GM21515 (cell line): Measurements from ENCODE around the gene CPNE4.
"Not testable (repeated sequence)": the region's sequence is repeated elsewhere in the genome, so short reads cannot be mapped to it uniquely, and the experiment has no call there.

Source experiments
- ATAC-seq: cut with Tn5 transposase; IDR thresholded peaks from one replicate; pipeline ENCODE4 v1.9.1; 2021; ENCODE audit not compliant: unreplicated experiment

Gene CPNE4

DNA sequence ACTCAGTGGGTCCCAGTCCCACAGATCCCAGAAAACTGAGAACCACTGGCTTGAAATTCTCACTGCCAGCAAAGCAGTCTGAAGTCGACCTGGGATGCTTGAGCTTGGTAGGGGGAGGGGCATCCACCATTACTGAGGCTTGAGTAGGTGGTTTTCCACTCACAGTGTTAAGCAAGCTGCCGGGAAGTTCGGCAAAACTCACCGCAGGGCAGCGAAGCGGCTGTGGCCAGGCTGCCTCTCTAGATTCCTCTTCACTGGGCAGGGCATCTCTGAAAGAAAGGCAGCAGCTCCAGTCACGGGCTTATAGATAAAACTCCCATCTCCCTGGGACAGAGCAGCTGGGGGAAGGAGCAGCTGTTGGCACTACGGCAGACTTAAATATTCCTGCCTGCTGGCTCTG is 71.4 kb downstream of the CPNE4 start:
- not testable (repeated sequence) for ATAC-seq

DNA sequence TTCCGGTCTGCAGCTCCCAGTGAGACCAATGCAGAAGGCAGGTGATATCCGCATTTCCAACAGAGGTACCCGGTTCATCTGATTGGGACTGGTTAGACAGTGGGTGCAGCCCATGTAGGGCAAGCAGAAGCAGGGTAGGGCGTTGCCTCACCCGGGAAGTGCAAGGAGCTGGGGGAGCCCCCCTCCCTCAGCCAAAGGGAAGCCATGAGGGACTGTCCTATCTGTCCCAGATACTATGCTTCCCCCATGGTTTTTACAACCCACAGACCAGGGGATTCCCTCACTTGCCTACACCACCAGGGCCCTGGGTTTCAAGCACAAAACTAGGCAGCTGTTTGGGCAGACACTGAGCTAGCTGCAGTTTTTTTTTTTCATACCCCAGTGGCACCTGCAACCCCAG is 71.8 kb downstream of the CPNE4 start:
- no peak for ATAC-seq

DNA sequence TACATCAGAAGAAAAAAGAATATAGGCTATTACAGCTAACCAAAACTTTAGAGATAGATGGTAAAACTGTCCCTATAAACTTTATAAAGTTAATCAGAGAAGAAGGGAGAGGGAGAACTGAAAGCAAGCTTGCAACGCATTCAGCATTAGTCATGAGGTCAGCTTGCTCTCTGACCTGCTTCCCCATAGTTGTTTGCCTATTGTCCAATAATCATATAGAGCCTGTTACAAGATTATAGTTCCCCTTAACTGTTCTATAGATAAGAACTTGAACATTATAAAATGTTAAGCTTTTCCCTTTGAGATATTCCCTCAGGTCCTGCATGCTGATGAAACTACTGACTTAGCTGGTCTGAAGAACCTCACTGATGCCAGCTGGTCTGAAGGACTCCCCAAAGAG is 74.5 kb downstream of the CPNE4 start:
- no peak for ATAC-seq

DNA sequence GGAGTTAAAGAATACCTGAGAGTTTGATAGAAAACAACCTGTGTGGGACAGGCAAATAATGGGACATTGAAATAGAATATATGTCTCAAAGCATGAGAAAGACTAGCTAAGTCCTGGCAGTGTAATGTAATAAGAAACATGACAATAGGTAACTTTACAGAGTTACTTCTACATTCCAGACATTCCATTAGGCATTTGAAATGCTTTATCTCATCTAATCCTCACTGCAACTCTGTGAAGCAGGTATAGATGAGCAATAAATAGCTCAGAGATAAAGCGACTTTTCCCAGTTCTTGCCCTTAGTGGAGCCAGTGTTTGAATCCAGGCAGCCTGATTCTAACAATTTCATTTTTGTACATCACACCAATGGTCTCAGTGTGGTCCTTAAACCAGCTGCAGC is 76.8 kb downstream of the CPNE4 start:
- ATAC-seq, result no peak

DNA sequence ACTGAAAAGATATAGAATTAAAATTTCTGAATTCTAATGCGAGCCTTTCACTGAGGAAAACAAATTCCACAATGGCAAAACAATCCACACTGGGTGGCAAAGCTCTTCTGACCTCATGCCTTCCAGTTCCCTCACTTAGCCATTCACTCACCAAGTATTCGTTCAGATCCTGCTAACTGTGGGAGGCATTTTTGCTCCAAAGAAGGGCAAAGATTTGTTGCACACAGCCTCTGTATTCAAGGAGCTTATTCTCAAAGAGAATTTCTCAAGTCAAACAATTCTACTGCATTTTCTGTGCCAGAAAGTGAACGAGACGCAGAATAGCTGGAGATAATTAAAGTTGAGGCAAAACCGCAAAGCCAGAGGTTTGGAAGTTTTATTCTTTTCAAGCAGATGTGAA is 77.3 kb downstream of the CPNE4 start:
- ATAC-seq, result no peak

DNA sequence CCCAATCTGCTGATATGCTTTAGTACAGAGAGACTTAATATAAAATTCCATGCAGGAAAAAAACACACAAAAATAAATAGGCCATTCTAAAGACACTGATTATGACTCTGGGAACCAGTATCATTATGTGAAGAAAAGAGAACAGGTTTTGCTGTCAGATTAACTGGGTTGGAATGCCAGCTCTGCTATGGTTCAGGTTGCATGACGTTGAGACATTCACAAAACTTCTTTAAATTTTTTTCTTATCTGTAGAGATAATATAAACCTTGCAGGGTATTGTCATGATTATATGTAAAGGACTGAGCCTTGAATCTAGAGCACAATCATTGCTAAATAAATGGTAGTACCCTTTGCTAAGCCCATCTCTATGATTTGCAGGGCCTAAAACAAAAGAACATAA is 86.0 kb downstream of the CPNE4 start:
- no peak for ATAC-seq

DNA sequence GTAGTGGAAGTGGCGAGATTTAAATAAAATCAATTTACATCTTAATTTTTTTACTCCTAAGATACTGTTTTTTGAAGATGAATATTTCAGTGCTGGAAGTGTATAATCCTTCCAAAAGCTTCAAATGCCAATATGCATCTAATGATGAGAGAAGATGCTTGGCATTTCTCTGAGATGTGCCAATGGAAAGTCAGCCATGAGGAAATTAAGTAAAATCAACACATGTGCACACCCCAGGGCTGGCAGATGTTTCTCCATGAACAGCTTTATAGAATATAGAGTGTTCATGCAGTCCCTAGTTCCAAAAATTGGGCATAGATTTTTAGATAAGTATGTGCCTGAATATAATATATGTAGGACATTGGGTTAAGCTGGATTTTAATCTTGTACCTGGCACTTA is 90.1 kb downstream of the CPNE4 start:
- no peak for ATAC-seq

DNA sequence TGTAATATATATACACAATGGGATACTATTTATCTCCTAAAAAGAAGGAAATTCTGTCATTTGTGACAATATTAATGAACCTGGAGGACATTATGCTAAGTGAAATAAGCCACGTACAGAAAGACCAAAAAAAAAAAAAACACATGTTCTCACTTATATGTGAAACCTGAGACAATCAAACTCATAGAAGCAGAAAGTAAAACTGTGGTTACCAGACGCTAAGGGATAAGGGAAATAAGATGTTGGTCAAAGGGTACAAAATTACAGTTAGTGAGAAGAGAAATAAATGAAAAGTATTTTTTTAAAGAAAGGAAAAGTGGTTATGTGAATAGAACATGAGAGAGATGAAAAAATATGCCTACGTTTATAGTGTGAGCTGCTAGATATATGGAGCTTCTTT is 101.1 kb downstream of the CPNE4 start:
- ATAC-seq, result no peak

DNA sequence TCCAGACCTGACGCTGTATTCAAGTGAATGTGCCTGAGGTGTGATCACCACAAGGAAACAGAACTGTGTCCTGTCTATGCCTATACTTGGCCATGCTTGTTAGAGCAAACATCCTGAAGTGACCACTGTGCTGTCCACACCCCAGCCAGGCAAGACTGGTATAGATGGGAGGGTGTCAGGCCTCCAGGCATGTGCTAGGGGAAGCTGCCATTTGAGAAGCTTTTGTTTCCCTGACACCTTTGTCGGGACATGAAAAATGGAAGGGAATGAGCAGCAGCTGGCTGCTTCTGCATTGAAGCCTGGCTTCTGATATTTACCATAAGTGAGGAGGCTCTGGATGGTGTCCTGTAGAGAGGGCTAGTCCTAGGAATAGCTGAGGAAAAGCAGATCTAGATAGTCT is 106.2 kb downstream of the CPNE4 start:
- no peak for ATAC-seq

DNA sequence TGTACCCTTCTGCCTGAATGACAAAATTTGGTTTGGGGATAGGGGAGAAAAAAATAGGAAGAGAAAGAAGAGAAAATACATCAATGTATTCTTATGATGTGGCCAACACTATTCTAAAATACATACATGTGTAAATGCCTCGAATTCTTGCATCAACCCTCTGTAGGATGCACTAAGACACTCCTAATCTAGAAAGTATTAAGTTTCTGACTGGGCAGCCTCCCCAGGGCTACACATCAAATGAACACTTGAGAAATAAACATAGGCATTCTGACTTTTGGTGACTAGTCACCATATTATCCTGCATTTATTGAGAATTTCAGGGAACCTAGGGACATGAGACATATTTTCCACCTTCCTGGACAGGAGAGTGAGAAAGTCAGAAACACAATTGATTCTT is 109.2 kb downstream of the CPNE4 start:
- no peak for ATAC-seq

DNA sequence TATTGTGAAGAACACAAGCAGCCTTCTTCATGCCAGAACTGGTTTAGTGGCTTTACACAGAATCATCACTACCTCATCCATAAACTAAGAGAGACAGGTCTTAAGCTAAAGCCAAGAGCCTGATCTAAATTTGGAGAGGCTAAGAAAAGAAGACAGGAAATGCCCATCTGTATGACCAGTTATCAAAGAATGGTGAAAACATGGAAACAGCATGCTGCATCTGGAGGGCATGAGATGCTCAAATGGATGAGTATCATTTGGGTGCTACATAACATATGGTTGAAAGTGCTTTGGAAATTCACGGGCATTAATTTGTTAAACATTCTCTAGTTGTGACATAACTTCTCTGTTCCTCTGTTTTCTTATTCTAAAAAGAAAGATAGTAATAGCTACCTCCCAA is 112.5 kb downstream of the CPNE4 start:
- ATAC-seq, result no peak

DNA sequence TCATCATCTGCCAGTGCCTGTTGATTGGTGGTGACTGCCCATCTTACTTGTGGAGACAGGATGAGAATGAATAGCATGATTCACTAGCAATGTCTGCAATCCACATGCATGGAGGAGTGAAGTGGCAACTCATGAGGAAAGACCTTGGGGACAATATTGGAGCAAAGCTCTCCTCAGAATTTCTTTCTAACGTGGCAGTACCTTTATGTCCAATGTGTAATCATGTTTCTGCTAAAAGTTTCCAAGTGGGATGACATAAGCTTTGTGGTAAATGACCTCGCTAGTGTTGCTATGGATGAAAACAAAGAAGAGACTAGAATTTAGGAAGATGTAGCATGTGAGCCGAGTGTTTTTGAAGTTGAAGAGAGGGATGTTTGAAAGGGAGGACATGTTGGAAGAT is 117.8 kb downstream of the CPNE4 start:
- ATAC-seq, result no peak

DNA sequence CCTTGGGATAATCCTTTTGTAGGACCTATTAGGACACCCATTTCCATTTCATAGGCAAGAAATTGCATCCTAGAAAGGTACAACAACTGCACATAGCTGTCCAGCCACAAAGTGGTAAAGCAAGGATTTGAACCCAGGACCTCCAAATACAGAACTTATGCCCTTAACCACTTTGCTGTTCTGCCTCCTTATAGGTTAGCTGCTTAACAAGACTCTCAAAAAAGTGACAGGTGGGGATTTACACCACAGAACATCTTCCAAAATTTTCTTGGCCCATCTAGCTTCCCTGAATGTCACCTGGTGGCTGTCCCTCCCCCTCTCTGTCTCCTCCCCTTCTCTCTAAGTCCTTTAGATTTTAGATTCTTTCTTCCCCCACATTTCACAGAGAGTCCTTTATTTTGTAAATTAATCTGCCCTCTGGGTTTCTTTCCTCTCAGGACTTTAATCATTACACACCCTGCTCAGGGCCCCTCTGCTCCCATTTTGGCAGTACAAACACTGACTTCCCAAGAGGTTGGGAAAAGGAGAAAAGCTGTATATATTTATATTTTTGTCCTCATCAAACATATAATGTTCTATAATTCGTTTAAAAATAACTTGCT is 120.6 kb downstream of the CPNE4 start:
- no peak for ATAC-seq

DNA sequence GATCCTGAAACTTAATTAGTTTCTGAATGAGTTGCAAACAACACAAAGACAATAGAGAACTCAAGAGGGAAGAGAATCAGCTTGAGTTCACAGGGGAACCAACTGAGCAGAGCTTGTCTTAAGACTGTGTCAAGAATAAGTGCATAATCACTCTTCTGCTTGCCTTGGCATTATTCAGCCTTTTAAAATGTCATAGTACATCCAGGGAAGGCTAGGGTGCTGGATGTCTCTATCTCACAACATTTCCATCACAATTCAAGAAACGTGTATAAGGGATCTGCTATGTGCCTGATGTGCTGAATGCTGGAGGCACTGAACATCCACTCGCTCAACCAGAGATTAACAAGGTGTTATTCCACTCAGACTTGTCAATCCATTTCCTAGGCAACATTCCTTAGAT is 122.6 kb downstream of the CPNE4 start:
- ATAC-seq, result no peak

DNA sequence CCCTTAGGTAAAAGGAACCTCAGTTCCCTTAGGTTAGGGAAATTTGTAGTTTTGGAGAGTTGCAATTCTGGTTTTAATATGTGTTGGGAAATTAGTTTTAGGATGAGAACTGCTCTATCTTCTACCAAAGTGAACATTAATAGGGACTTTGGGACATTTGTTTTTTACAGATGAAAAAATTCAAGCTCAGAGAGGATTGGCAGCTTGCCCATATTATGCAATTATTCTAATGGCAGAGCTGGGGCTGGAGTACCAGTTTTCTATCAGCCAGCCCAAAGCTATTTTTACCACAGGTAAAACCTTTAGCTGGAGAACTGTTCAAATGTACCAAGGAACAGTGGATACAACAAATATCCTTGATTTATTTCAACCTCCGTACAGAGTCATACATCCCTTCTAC is 127.0 kb downstream of the CPNE4 start:
- no peak for ATAC-seq

DNA sequence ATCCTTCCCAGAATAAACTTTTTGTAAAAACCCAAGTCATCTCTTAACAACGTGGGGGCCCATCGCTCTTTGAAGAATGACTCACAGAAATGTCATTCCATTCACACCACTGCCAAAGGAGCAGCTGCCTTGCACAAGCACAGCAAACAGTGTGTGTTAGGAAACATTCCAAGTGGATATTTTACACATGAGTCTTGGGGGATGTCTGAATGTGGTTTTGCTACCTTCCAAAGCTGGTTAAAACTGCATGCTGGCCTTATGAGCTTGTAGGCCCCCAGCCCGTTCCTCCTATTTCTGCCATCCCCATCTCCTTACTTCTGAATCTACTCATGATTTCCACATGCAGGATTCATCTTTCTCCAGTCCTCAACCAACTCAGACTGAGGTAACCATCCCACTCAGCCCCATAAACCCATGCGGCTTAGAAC is 130.8 kb downstream of the CPNE4 start:
- no peak for ATAC-seq

DNA sequence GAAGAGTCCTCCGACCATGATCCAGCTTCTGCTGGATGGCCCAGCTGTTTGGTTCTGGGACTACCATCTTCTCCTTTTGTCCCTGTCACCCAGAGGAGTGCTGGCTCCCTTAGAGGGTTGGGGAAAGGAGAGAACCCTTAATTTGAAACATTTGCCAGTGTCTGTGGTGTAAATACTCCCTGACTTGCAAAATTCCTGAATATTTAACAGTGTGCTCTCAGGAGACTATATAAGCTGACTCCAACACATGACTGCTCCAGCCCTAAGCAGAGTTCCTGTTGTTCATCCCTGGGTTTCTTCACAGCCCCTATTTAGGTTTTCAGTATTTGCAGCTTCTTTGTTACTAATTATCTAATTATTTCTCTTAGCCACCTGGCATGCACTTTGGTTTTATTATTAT is 133.1 kb downstream of the CPNE4 start:
- no peak for ATAC-seq

DNA sequence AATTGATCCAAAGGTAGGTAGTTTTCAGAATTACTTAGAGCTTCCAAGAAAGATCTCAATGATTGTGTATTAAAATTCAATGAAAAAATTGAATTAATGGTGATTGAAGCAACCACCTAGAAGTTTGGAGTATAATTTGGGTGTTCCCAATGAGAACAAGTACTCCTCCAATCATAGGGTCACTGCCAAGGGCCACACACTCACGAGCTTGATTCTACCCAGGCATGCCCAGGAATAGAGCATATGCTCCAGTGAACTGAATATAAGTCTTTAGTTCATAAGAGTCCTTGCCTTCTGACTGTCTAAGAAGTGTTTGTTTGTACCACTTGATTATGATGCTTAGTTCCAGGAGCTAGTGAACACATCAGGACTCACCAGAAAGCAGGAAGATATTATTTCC is 133.9 kb downstream of the CPNE4 start:
- ATAC-seq, result no peak

DNA sequence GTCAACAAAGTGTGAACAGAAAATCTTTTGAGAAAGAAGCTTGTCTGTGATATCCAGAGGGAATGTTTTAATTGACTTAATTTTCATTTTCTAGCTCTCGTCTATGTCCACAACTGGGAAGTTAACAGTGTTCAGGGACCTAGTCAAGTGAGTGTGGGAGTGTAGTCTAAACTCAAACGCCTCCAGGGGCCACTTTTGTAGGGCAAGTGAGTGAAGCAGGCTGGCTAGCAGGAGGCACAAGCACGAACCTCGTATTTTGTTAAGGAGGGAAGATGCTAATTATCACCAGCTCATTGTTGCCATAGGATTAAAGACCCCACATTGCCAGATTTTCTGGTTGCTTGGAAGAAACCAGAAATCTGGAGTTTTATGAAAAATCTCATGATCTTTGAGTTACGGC is 135.8 kb downstream of the CPNE4 start:
- no peak for ATAC-seq

DNA sequence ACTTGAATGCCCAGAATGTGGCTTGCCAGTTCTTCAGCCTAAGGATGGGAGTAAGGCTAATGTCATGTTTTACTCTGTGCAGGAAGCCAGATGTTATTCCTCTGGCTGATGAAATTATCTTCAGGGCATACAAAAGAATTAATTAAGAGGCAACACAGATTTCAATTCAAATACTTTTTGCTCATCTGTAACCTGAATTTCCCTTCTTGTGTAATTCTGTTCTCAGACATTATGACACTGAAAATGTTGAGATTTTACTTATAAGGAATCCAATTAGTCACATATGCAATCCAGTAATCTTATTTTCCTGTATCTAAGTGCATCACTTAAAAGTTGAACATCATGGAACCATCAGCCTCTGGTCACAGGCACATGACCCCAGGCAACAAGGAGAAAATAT is 136.5 kb downstream of the CPNE4 start:
- no peak for ATAC-seq

DNA sequence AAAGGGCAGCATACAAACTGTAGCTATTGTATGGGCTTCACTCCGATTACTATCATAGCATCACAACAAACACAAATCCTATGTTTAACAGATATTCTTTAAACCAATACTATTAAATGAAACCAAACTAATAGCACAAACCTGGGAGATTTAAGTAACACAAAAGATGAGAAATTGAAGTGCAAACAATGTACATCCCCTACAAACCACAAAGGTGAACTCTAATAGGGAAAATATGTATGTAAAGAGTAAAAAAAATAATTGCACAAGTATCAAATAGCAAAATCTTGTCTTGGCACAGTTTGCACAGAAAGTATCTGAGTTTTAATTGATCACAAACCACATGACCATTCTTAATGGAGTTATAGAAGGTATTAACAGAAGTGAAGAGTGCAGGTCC is 138.5 kb downstream of the CPNE4 start:
- no peak for ATAC-seq

DNA sequence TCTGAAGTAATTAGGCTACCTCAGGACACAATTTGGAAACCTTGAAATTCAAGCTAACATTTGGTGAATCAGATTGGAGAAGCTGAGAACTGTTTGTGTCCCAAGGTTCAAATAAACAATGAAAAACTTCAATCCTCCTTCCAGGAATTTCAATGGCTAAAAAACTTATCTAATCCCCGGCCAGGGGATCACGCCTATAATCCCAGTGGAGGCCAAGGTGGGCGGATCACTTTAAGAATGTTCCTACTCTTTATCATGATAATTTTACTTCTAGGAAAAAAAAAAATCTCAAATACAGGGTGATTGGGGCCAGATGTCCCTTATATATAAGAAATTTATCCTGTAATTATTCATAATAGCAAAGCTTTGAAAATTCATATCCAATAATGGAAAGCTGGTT is 139.0 kb downstream of the CPNE4 start:
- ATAC-seq, result no peak

DNA sequence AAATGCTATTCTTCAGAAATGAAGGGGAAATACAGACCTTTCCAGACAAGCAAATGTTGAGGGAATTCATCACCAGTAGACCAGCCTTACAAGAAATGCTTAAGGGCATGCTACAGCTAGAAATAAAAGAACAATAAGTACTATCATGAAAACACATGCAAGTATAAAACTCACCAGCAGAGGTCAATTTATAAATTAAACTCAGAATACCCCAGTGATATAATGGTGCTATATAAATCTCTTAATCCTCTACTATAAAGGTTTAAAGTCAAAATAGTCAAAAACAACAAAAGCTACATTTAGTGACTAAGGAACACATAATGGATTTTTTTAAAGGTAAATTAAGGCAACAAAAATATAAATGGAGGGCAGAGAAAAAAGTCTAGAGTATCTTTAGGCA is 142.5 kb downstream of the CPNE4 start:
- ATAC-seq, result no peak

DNA sequence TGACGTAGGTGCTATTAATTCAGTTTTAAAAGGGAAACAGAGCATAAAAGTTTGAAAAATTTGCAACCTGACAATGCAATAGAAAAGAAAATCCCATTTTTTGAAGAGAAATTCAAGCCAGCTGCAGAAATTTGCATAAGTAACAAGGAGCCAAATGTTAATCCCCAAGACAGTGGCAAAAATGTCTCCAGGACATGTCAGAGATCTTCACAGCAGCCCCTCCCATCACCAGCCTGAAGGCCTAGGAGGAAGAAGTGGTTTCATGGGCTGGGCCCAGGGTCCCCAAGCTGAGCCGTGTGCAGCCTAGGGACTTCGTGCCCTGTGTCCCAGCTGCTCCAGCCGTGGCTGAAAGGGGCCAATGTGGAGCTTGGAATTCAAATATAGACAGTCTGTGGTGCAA is 148.9 kb downstream of the CPNE4 start:
- ATAC-seq, result not testable (repeated sequence)
